Activated CD8-positive, alpha-beta T cell treated with anti-CD3 and anti-CD28 coated beads for 36 hours (primary cell): Measurements from ENCODE around the gene CD300LF. TPM values are rescaled to one million over a fixed set of nuclear protein-coding genes. Genes with fewer than 3 reads are reported as not detected.

Source experiments
- ATAC-seq: fragments of 200-7000 bp; cut with Tn5 transposase; one replicate; pipeline ENCODE4 v1.10.0; 2021; ENCODE audit warnings: mild to moderate bottlenecking, moderate library complexity
- CTCF ChIA-PET: fragments of 350-600 bp; sonication (Branson Sonifier 250); formaldehyde crosslinking; loops from one replicate; lab custom pipeline; 2021; ENCODE audit warnings: antibody characterized with exemption; lab: Charles Lee
- POLR2A ChIA-PET: fragments of 350-600 bp; sonication (Branson Sonifier 250); formaldehyde crosslinking; loops from one replicate; lab custom pipeline; 2021; ENCODE audit warnings: antibody characterized with exemption; lab: Charles Lee
- DNase-seq: peaks from one replicate; pipeline ENCODE4 v3.0.0-alpha.2; 2020
- H3K27ac Mint-ChIP-seq: one replicate; pipeline ENCODE4 v1.8.0; 2021; ENCODE audit warnings: mild to moderate bottlenecking, mixed read lengths
- H3K27me3 Mint-ChIP-seq: one replicate; pipeline ENCODE4 v1.8.0; 2021; ENCODE audit warnings: mixed read lengths
- H3K36me3 Mint-ChIP-seq: one replicate; pipeline ENCODE4 v1.8.0; 2021; ENCODE audit warnings: low read depth, mixed read lengths
- H3K4me1 Mint-ChIP-seq: one replicate; pipeline ENCODE4 v1.8.0; 2021; ENCODE audit warnings: low read depth, mixed read lengths
- H3K4me3 Mint-ChIP-seq: one replicate; pipeline ENCODE4 v1.8.0; 2021; ENCODE audit warnings: mild to moderate bottlenecking, moderate library complexity, mixed read lengths
- H3K9me3 Mint-ChIP-seq: one replicate; pipeline ENCODE4 v1.8.0; 2021; ENCODE audit warnings: mixed read lengths
- CTCF ChIP-seq: fragments of 200-600 bp; IDR thresholded peaks from one replicate; pipeline ENCODE4 v1.8.0; 2022; ENCODE audit warnings: antibody characterized with exemption, mild to moderate bottlenecking
- intact Hi-C: fragments of 100-400 bp; cut with micrococcal nuclease; formaldehyde crosslinking; loops from one replicate; pipeline ENCODE4 v1.10.0; 2022
- total RNA-seq, 2 experiments: library from RNA; stranded (reverse); gene quantifications; one replicate each; pipeline ENCODE4 v1.2.3, GENCODE V29; 2021

Gene CD300LF
- total RNA-seq, 2 experiments from 2014 or later, result not detected

DNA sequence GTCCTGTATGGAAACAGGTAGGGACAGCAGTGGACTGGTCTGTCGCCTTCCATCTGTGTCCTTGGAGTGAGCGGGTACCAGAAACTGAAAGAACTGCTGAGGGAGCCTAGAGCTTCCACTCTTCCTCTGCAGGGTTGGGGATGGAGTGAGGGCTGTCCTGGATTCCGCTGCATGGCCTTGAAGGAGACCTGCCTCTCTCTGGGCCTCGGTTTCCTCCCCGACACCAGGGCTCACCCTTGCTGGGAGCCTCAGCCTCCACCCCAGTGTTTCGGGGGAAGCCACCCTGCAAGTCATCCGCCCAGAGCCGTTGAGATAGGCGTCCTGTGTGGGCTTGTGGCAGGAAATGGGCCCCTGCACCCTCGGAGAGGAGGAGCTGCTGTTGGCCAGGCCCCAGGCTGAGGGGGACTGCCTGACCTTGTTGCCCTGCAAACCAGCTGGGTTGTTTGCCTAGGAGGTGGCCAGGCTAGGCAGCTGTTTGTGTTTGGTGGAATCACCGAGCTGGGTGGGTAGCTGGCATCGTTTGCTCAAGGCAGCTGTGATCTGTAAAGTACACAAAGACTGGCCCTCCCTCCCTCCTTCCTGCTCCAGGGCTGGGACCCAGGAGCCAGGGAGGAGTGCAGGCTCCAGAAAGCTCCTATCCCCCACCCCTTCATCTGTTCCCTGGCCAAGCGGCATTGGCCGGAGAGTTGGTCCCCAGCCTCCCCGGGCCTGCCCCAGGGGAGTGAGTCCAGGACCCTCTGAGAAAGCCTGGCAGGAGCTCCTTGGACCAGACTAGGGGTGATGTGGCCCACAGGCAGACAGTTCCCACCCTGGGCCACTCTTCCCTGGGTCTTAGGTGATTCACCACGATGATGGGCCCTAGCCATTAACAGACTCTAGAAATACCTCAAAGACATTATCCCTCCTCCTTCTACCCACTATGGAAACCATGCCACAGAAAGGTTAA is 25.6 kb upstream of the CD300LF start:
- POLR2A ChIA-PET, result interaction anchor here (0.6 to 2.9 kb wide), 9 partner anchors 10 to 135 kb away, joined by 3 to 35 read pairs (median 6); partner anchors contain the start of gene NHERF1
- Mint-ChIP-seq H3K36me3 (no peaks in the 10 kb centered on the region), H3K27ac (peak overlapping the region; percentile 90), H3K4me3 (peak overlapping the region; percentile 78), H3K4me1 (peaks cover 62% of the 10 kb centered on the region), H3K27me3 (no peaks in the 10 kb centered on the region), H3K9me3 (peaks cover under 1% of the 10 kb centered on the region)
- ATAC-seq, result peak; percentile 88
- TF ChIP-seq CTCF, result no peak
- CTCF ChIA-PET, result interaction anchor here (0.7 to 8.1 kb wide), 25 partner anchors 8 to 172 kb away, joined by 3 to 207 read pairs (median 8); partner anchors contain the start of genes FDXR and NAT9
- intact Hi-C loops, result loop anchor here (5.0 kb wide), 1 partner anchor 81 kb away; no protein-coding TSS in a partner anchor
- peak; percentile 94 for DNase-seq

GRCh38 chr17:74737299-74738050 is 24.8 kb upstream of the CD300LF start:
- peak; percentile 60 for TF ChIP-seq CTCF
- ATAC-seq (peak; percentile 7), DNase-seq (peak; percentile 68)
- H3K9me3 Mint-ChIP-seq, result no peaks in the 10 kb centered on the region
- intact Hi-C loops, result loop anchor here (5.0 kb wide), 1 partner anchor 80 kb away; no protein-coding TSS in a partner anchor
- ChIA-PET POLR2A (interaction anchor here (0.6 to 2.9 kb wide), 11 partner anchors 11 to 136 kb away, joined by 3 to 35 read pairs (median 5); partner anchors contain the start of genes FDXR and NHERF1), CTCF (interaction anchor here (0.6 to 8.1 kb wide), 32 partner anchors 8 to 253 kb away, joined by 3 to 207 read pairs (median 7); partner anchors contain the start of genes FDXR and NAT9)
- H3K4me3 Mint-ChIP-seq, result peak overlapping the region; percentile 78
- peaks cover 54% of the 10 kb centered on the region for H3K4me1 Mint-ChIP-seq
- peak overlapping the region; percentile 90 for H3K27ac Mint-ChIP-seq
- no peaks in the 10 kb centered on the region for H3K36me3 Mint-ChIP-seq
- H3K27me3 Mint-ChIP-seq, result no peaks in the 10 kb centered on the region

- CTCF ChIA-PET, result interaction anchor here (0.6 to 8.1 kb wide), 34 partner anchors 9 to 279 kb away, joined by 3 to 207 read pairs (median 7); partner anchors contain the start of gene FDXR
- peak; percentile 62 for DNase-seq
- no peaks in the 10 kb centered on the region for H3K9me3 Mint-ChIP-seq
- TF ChIP-seq CTCF, result peak; percentile 53
- H3K27me3 Mint-ChIP-seq, result no peaks in the 10 kb centered on the region
- ATAC-seq, result peak; percentile 17
- POLR2A ChIA-PET, result interaction anchor here (0.6 to 2.9 kb wide), 9 partner anchors 8 to 136 kb away, joined by 3 to 35 read pairs (median 5); partner anchors contain the start of genes FDXR and NHERF1
- H3K4me1 Mint-ChIP-seq, result peaks cover 46% of the 10 kb centered on the region
- H3K4me3 Mint-ChIP-seq, result peak within 1 kb of the TSS; percentile 78
- no peaks in the 10 kb centered on the region for H3K36me3 Mint-ChIP-seq
- intact Hi-C loops, result loop anchor here (5.0 kb wide), 1 partner anchor 79 kb away; no protein-coding TSS in a partner anchor
- H3K27ac Mint-ChIP-seq, result peak within 1 kb of the TSS; percentile 90
Measured at GRCh38 chr17:74736513-74737298, 24.0 kb upstream of the CD300LF start, which contains the start of gene RAB37. Gene RAB37, plus strand, starts transcription at chr17:74737256. Its CDS starts 17 bp downstream, at chr17:74737273.

GRCh38 chr17:74734256-74734655 is 21.5 kb upstream of the CD300LF start:
- DNase-seq (no peak), ATAC-seq (no peak)
- intact Hi-C loops, result no loop called here
- POLR2A ChIA-PET, result interaction anchor here (0.8 kb wide), 1 partner anchor 24 kb away, joined by 3 read pairs; no protein-coding TSS in a partner anchor
- Mint-ChIP-seq H3K9me3 (no peaks in the 10 kb centered on the region), H3K36me3 (no peaks in the 10 kb centered on the region), H3K4me3 (no peak overlapping the region), H3K27me3 (no peaks in the 10 kb centered on the region), H3K27ac (no peak overlapping the region), H3K4me1 (peaks cover 37% of the 10 kb centered on the region)
- CTCF ChIA-PET, result interaction anchor here (4.7 to 4.8 kb wide), 3 partner anchors 12 to 24 kb away, joined by 25 to 48 read pairs (median 31); no protein-coding TSS in a partner anchor
- TF ChIP-seq CTCF, result no peak
